Left renal cortex interstitium (tissue), 4 donors: ENCODE results near the gene TTC28. TPM values are rescaled to one million over a fixed set of nuclear protein-coding genes. Genes with fewer than 3 reads are reported as not detected.
"Not testable (repeated sequence)": the region's sequence is repeated elsewhere in the genome, so short reads cannot be mapped to it uniquely, and the experiment has no call there.

Experiments used
- DNase-seq, 4 donors: peaks; one replicate each; pipeline ENCODE4 v3.0.0-alpha.2; 2013; ENCODE audit warnings: low read depth in 4 of 4, low spot score in 2 of 4, missing footprints in 1 of 4
- polyA plus RNA-seq, 4 donors: library from polyadenylated mRNA; unstranded; fragments of 120-200 nt; gene quantifications; one replicate each; pipeline ENCODE4 v1.2.1, GENCODE V29; 2013; ENCODE audit not compliant: insufficient read length in 4 of 4

Gene TTC28
- polyA plus RNA-seq, 4 donors: 26.0 to 49.6 (median 35.9) TPM

DNA sequence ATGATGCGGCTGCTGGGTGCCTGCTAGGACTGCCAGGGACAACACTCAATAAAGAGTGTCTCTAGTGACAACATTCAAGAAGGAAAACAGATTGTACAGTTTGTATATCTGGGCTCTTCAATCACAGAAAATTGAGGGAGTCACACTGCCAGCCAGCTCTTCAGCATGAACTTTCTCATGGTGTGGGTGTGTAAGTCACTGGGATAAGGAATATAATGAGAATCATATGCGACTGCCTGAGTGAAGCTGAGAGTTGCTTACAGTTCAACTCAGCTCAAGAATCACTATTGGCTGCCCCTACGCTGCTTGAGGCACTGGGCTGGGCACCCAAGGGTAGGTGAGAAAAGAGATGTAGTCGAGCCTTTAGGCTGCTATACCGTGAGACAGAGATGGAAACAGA lies 432.5 kb downstream of the TTC28 start:
- no peak for DNase-seq

GRCh38 chr22:28246397-28246796 lies 433.2 kb downstream of the TTC28 start:
- DNase-seq: no peak

DNA sequence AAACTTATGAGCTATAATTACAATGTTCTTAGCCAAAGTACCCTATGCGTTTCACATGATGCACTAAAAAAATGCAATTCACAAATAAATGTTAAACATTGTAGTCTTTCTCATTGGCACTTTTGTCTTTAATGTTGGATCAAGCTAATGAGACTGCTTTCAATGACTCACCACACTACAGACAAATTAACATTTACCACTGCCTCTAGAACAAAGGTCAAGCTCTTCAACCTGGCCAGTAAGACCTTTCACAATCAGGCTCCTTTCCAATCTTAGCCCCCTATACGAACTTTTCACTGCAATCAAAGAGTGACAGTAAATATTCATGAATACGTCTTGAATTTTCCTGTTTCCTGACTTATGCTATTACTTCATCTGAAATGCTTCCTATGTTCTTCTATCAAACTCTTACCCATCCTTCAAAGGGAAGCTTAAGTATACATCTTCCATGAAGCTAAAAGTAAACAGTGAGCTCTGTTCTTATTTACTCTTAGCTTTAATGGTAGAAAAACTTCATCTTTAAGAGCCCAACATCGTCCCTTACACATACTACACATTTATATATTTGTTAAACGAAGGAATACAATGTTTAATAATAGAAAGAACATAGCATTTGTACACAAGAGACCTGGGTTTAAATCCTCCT lies 433.9 kb downstream of the TTC28 start:
- no peak for DNase-seq

GRCh38 chr22:28244757-28245156 lies 434.9 kb downstream of the TTC28 start:
- DNase-seq: no peak

DNA sequence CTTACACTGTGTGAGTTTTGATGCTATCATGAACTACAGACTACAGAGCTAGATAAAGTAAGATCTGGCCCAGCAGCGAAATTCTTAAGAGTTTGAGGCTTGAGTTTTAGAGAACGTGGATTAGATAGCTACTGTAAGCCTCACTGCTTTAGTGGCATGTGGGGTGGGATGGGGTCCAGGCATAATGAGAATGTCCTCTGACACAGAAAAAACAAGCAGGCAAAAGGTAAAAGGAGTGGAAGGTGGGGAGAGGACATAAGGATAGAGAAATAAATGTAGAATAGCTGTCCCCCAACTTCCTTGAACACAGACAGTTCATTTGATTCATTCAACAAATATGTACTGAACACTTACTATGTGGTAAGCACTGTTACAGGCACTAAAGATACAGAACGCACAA lies 436.1 kb downstream of the TTC28 start:
- no peak for DNase-seq

DNA sequence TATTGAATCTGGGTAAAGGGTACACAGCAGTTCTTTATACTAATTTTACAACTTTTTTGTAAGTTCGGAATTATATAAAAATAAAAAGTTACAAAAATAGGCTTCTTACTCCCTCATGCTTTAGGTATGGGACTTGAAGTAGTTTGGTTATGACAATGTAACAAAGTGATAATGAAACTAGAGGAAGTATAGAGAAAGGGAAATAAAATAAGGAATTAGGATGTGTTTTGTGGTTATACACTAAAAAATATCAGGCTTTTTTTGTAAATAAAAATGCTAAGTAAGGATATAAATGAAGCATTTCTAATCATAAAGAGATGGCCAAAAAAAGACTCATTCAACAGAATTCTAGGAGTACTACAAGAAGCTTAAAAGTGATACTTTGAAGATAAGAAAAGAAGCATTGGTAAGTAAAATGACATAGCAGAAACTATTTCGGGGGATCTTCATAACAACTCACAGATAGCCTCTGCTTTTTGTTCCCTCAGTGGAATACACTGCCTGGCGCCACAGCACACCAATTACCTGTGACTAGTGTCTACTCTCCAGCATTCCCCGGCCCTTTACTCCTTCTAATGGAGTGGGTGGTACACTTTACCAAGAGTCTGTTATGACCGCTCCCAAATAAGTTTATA lies 437.9 kb downstream of the TTC28 start:
- DNase-seq: no peak

GRCh38 chr22:28239941-28240340 lies 439.7 kb downstream of the TTC28 start:
- DNase-seq: no peak

GRCh38 chr22:28237783-28238182 lies 441.9 kb downstream of the TTC28 start:
- DNase-seq: no peak

DNA sequence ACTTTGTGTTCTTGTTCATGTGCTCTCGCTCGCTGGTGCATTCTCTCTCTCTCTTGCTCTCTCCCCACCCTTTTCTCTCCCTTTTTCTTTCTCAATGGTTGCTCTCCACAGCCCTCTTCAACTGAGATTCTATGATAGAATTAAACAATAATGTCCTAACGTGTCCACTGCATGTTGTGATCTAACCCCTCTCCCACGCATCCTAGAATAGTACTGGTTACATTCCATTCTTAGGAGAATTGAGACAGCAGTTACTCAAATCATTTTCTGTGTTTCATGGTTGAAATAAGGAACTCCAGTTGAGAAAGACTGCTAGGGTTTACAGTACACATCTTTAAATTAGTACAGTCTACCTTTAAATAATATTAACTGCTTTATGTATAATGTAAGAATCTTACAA lies 442.5 kb downstream of the TTC28 start:
- no peak for DNase-seq

GRCh38 chr22:28232204-28232603 lies 447.4 kb downstream of the TTC28 start:
- DNase-seq: no peak

DNA sequence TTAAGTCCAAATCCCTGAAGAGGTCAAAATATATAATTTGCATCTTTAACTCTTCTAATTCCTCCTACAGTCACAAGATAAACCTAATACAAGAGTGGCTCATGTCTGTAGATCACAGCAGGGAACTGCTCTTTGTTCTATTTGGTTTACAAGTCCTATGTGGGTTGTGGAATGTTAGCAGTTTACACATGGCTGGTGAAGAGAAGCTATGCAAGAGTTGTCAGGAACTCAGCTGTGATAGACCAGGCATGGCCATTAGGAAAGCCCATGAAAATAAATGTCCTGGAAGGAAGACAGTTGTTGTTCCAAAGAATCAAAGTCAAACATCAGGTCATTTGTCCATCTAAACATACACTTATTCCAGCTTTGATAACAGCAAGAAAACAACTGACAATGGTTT lies 448.2 kb downstream of the TTC28 start:
- DNase-seq: peak in 3 of 4 donors; percentile 31 to 52 (median 48)

DNA sequence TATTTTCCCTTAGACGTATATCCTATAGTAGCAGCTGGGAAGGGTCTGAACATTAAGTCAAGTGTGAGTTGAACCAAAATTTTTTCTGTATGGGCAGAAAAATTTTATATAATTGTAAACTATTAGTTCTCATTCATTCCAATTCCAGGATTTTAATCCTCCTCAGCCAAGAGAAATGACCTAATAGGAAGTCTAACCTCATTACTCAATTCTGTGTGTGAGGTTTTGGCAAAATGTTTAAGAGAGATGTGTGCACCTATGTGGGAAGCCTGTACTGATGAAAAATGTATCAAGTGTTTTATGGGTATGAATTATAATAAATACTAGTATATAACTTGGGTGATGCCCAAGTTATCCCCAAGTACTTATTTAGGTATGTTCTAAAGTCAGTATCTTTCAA lies 449.0 kb downstream of the TTC28 start:
- no peak for DNase-seq

DNA sequence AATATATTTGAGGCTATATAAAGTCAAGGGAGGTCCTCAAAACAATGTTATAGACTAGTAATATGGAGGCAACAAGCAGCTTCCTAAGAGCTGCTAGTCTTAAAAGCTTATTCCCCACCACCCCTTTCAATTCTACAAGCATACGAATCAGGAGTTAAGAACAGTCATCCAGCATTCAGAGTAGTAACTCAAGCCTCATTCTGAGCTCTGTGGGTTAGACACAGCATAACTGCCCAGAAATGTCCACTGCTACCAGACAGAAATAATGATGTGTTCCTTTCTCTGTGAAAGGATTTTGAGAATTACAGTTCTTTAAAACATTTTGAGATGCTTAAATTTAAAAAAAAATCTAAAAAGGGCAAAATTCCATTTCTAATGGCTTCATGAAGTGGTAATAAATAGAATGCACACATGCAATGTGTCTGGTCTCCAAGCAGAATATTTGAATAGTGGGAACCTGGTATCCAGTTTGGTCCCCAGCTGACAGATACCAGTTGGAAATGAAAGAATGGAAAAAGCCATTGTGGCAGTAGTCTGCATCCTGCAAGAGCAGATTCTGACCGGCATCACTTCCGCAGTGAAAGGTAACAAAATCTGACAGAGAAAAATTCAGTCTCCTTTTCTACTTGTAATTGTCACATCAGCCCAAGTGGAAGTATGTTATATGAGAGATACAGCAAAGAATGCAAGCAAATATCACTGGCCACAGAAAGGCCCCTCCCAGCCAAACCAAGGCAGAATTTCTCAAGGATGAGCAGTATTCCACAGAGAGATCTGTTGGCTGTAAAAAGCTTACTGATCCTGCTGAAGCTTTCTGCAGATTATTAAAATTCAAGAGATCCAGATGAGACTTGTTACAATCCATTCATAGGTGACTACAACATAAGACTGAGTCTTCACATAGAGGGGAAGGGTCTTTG lies 449.8 kb downstream of the TTC28 start:
- no peak for DNase-seq

DNA sequence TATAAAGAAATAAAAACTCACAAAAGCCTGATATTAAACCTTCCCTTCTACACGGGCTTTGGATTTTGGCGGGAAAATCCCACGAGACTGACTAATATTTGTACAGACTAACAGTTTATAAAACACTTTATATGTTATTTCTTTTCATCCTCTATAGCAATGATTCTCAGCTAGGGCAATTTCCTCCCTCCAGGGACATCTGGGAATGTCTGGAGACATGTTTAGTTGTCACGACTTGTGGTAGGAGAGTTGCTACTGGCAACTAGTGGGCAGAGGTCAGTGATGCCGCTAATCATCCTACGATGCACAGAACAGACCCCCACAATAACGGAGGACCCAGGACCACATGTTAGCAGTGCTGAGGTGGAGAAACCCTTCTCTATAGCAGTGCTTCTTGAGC lies 455.8 kb downstream of the TTC28 start:
- DNase-seq: no peak

GRCh38 chr22:28222976-28223745 lies 456.5 kb downstream of the TTC28 start:
- DNase-seq: no peak

DNA sequence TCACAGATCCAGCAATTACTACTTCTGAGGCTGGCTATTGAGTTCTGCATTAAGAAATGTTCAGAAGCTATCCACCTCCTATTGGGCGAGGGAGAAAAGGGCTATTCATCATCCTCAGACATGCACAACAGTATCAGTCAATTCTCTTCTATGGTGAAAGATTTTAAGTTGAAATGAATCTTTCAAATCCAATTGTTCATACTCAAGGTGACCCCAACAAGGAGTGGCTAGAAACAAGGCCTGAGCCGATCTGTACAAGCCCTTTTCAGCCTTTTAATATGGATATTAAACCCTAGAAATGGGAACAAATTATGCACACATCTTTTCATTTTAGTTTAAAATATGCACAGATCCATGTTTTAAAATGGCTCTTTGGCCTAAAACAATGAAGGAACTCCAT lies 457.1 kb downstream of the TTC28 start:
- DNase-seq: no peak

DNA sequence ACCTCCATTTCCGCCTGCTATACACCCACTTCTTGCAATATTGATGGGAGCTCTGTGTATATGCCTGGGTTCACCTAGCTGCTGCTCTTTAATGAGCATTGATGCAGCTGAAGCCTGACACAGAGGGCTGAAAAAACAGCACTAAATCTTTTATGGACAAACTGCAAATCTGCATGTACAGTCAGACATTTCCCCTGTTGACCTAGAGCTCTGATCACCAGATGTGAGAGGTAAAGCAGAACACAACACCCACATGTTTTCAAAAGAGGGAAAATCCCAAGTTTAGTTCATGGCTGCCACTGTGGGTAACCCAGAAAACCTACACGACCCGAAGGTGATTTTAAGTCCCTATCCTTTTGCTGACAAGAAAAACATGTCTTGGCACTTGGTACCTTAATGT lies 457.6 kb downstream of the TTC28 start:
- no peak for DNase-seq

GRCh38 chr22:28220626-28221363 lies 458.8 kb downstream of the TTC28 start:
- no peak for DNase-seq

GRCh38 chr22:28217277-28217676 lies 462.4 kb downstream of the TTC28 start:
- DNase-seq: no peak

- DNase-seq: not testable (repeated sequence)
Observed at GRCh38 chr22:28214750-28215149, 464.9 kb downstream of the TTC28 start.
